Natural killer cell (primary cell): ENCODE data around the gene METTL8. TPM values are rescaled to one million over a fixed set of nuclear protein-coding genes. Genes with fewer than 3 reads are reported as not detected.
"Not testable (repeated sequence)": the region's sequence is repeated elsewhere in the genome, so short reads cannot be mapped to it uniquely, and the experiment has no call there.

Experiments used
- ATAC-seq, 3 donors: fragments of 150-1000 bp in 2 of 3; fragments of 200-7000 bp in 1 of 3; cut with Tn5 transposase; 1 replicate in 1 of 3; 2 replicates in 2 of 3; pipeline ENCODE4 v1.10.0; 2021; ENCODE audit warnings: mild to moderate bottlenecking in 2 of 3, moderate library complexity in 2 of 3
- DNase-seq, 2 donors: peaks; one replicate each; pipeline versions ENCODE4 v3.0.0 to v3.0.0-alpha.2; 2013 to 2021; ENCODE audit warnings: mixed read lengths in 1 of 2
- H3K27ac ChIP-seq: one replicate; pipeline ENCODE4 v1.5.1; 2013; ENCODE audit warnings: mild to moderate bottlenecking, low read length
- H3K27me3 ChIP-seq: one replicate; pipeline ENCODE4 v1.6.1; 2013; ENCODE audit warnings: low read length; ENCODE audit not compliant: control insufficient read depth, insufficient read depth
- H3K36me3 ChIP-seq: one replicate; pipeline ENCODE4 v1.6.1; 2013; ENCODE audit warnings: low read length; ENCODE audit not compliant: control insufficient read depth, insufficient read depth
- H3K4me1 ChIP-seq: one replicate; pipeline ENCODE4 v1.6.1; 2013; ENCODE audit warnings: low read length; ENCODE audit not compliant: control insufficient read depth, insufficient read depth
- H3K4me3 ChIP-seq: one replicate; pipeline ENCODE4 v1.5.1; 2013; ENCODE audit warnings: low read length
- H3K9me3 ChIP-seq: one replicate; pipeline ENCODE4 v1.6.1; 2013; ENCODE audit warnings: low read length; ENCODE audit not compliant: control insufficient read depth, insufficient read depth
- H3K27ac Mint-ChIP-seq, 2 donors: one replicate each; pipeline ENCODE4 v1.8.0; 2022; ENCODE audit warnings: mild to moderate bottlenecking in 2 of 2, mixed read lengths in 2 of 2, moderate library complexity in 1 of 2
- H3K27me3 Mint-ChIP-seq, 2 donors: one replicate each; pipeline ENCODE4 v1.8.0; 2022; ENCODE audit warnings: low read depth in 2 of 2, mixed read lengths in 2 of 2
- H3K36me3 Mint-ChIP-seq: one replicate; pipeline ENCODE4 v1.8.0; 2022; ENCODE audit warnings: mixed read lengths
- H3K4me1 Mint-ChIP-seq, 2 donors: one replicate each; pipeline ENCODE4 v1.8.0; 2022; ENCODE audit warnings: mixed read lengths in 2 of 2
- H3K4me3 Mint-ChIP-seq: one replicate; pipeline ENCODE4 v1.8.0; 2022; ENCODE audit warnings: mild to moderate bottlenecking, moderate library complexity, mixed read lengths
- H3K9me3 Mint-ChIP-seq, 2 donors: one replicate each; pipeline ENCODE4 v1.8.0; 2022; ENCODE audit warnings: mixed read lengths in 2 of 2
- WGBS: methylation state at CpG from one replicate; pipeline ENCODE4 v1.1.7; 2013; ENCODE audit warnings: missing lambda C conversion rate; ENCODE audit not compliant: insufficient coverage; 5-methylcytosine and 5-hydroxymethylcytosine counted together
- intact Hi-C: fragments of 100-400 bp; cut with micrococcal nuclease; formaldehyde crosslinking; loops from one replicate; pipeline ENCODE4 v1.14.2; 2022
- total RNA-seq, 4 donors: library from RNA; stranded (reverse); fragments of 120-200 nt in 1 of 4; gene quantifications; one replicate each; pipeline versions ENCODE4 v1.2.3 to v1.2.4, GENCODE V29; 2013 to 2022
- TF ChIP-seq, protein P1 (sequence below): fragments of 200-600 bp; IDR thresholded peaks from one replicate; pipeline ENCODE4 v1.8.0; 2022; ENCODE audit warnings: antibody characterized with exemption

Gene METTL8
- total RNA-seq, 3 donors from 2014 or later (not counting 1 experiment from before 2014, with no cell fraction given), result 14.3 to 16.7 (median 15.2) TPM

DNA sequence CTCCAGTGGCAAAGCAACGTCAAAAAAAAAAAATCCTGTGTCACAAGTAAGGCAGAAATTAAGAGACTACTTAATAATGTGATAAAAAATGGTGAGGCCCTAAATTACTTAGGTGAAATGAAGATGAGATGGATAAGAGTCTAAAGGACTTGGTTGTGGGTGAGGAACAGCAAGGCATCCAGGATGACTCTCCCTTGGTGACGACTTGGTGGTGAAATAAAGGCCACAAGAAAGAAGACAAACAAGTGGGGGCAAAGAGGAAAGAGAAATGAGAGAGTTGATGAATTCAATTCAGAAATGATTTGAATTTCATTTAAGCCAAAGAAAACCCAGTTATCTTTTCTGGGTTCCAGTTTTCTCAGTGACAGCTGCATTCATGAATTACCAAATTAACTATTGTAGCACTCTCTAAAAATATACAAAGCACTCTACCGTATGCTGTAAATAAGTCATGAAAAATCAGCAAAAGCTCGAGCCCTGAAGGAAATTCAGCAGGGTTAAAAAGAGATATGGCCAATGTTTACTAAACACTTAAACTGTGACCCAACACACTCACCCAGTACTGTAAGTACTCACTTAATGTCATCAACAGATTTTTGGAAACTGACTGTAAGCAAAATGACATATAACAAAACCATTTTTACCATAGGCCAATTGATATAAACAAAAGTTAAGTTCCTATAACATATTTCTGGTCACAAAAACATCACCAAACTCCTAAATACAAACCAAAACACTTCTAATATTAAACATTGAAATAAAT is 1.4 kb downstream of the METTL8 start:
- H3K27ac ChIP-seq, result no peak overlapping the region

DNA sequence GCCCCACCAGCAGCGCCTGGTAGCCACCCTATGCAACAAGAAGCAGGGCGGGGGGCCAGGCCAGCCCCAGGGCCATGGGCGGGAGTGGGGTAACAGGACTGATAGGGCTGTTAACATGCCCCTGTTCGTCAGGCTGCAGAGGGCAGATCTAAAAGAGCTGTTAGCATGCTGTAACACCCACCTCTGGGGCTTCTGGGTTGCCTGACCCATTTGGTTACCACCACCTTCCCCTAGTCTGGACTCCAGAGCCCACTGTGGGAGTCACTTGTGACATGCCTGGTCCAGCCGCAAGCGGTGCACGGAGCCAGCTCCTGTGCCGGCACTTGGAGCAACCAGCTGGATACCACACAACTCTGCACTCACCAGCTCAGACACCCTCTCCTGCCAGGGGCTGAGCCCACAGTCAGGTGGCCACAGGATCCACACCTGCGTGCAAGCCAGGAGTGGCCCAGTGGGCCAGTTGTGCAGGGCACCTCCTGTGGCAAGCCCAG is 2.1 kb downstream of the METTL8 start:
- TF ChIP-seq, protein P1, sequence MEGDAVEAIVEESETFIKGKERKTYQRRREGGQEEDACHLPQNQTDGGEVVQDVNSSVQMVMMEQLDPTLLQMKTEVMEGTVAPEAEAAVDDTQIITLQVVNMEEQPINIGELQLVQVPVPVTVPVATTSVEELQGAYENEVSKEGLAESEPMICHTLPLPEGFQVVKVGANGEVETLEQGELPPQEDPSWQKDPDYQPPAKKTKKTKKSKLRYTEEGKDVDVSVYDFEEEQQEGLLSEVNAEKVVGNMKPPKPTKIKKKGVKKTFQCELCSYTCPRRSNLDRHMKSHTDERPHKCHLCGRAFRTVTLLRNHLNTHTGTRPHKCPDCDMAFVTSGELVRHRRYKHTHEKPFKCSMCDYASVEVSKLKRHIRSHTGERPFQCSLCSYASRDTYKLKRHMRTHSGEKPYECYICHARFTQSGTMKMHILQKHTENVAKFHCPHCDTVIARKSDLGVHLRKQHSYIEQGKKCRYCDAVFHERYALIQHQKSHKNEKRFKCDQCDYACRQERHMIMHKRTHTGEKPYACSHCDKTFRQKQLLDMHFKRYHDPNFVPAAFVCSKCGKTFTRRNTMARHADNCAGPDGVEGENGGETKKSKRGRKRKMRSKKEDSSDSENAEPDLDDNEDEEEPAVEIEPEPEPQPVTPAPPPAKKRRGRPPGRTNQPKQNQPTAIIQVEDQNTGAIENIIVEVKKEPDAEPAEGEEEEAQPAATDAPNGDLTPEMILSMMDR, result no peak
- Mint-ChIP-seq H3K36me3 (peaks cover 1% of the 10 kb centered on the region), H3K9me3 (no peaks in the 10 kb centered on the region), H3K4me3 (no peak overlapping the region), H3K4me1 (peaks cover 17 to 27% of the 10 kb centered on the region in 2 donors), H3K27me3 (no peaks in the 10 kb centered on the region), H3K27ac (no peak overlapping the region)
- Histone ChIP-seq H3K27ac (no peak overlapping the region), H3K4me1 (peaks cover 10% of the 10 kb centered on the region), H3K36me3 (peaks cover 5% of the 10 kb centered on the region), H3K27me3 (no peaks in the 10 kb centered on the region), H3K4me3 (no peak overlapping the region), H3K9me3 (no peaks in the 10 kb centered on the region)
- WGBS, result 95% methylated on average over 9 of the region's 9 CpGs
- DNase-seq, result no peak
- no peak for ATAC-seq
- intact Hi-C loops, result no loop called here

More for the DNA sequence above, 1.4 kb downstream of the METTL8 start:
- H3K4me3 Mint-ChIP-seq, result peak overlapping the region; percentile 94
- no peaks in the 10 kb centered on the region for H3K9me3 Mint-ChIP-seq
- ATAC-seq, result no peak
- no peak for DNase-seq
- peaks cover 8% of the 10 kb centered on the region for H3K36me3 Mint-ChIP-seq
- H3K36me3 ChIP-seq, result peaks cover 11% of the 10 kb centered on the region
- no peak overlapping the region for H3K4me3 ChIP-seq
- no peaks in the 10 kb centered on the region for H3K27me3 Mint-ChIP-seq
- H3K9me3 ChIP-seq, result no peaks in the 10 kb centered on the region
- peaks cover 10% of the 10 kb centered on the region for H3K4me1 ChIP-seq
- H3K4me1 Mint-ChIP-seq, result peaks cover 18 to 27% of the 10 kb centered on the region in 2 donors
- WGBS, result 76% methylated on average over 4 of the region's 4 CpGs
- no peaks in the 10 kb centered on the region for H3K27me3 ChIP-seq
- TF ChIP-seq, protein P1, result no peak
- intact Hi-C loops, result no loop called here
- peak overlapping the region; percentile 88 to 91 for H3K27ac Mint-ChIP-seq

DNA sequence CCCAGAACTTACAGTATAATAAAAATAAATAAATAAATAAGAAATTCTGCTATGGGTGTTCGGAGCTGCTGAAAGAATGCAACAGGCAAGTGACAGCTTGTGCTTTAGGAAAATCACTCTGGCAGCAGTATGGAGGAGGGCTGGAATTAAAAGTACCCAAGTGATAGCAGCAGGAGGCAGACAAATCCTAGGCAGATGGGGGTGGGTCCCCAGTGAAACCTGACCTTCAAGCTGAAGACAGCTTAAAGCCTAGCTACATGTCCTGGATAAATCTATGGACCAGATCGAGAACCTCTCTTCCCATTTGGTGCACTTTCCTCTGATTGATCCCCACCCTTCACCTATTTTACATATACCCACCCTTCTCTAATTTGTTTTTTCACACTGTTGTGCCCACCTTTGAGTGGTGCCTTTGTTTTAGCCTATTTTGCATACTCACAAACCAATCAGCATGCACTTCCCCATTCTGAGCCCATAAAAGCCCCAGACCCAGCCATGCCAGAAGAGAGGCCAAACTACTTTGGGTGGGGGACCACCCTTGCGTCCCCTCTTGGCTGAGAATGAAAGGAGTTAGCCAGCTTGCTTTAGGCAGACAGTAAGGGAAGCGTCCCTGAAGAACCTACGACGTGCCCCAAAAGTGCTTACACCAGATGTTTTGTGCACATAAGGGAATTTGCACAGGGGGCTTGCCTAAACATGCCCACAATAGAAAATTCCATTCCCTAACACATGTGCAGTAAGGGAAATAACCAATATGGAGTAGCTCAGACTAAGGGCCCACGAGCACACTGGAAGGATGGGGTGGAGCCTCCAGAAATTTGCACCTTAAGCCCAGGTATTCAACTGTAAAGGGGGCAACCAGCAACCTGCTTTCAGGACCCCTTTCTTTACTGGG is 3.0 kb downstream of the METTL8 start:
- TF ChIP-seq, protein P1, result no peak
- H3K27ac ChIP-seq, result no peak overlapping the region
- DNase-seq (no peak), ATAC-seq (no peak)
- 99% methylated on average over 7 of the region's 7 CpGs for WGBS
- Mint-ChIP-seq H3K4me3 (no peak overlapping the region), H3K9me3 (no peaks in the 10 kb centered on the region), H3K4me1 (peaks cover 17 to 26% of the 10 kb centered on the region in 2 donors), H3K27ac (no peak overlapping the region), H3K27me3 (no peaks in the 10 kb centered on the region), H3K36me3 (no peaks in the 10 kb centered on the region)
- intact Hi-C loops, result no loop called here
- H3K36me3 ChIP-seq, result no peaks in the 10 kb centered on the region
- H3K4me3 ChIP-seq, result no peak overlapping the region
- H3K9me3 ChIP-seq, result no peaks in the 10 kb centered on the region
- H3K27me3 ChIP-seq, result no peaks in the 10 kb centered on the region
- peaks cover 10% of the 10 kb centered on the region for H3K4me1 ChIP-seq

DNA sequence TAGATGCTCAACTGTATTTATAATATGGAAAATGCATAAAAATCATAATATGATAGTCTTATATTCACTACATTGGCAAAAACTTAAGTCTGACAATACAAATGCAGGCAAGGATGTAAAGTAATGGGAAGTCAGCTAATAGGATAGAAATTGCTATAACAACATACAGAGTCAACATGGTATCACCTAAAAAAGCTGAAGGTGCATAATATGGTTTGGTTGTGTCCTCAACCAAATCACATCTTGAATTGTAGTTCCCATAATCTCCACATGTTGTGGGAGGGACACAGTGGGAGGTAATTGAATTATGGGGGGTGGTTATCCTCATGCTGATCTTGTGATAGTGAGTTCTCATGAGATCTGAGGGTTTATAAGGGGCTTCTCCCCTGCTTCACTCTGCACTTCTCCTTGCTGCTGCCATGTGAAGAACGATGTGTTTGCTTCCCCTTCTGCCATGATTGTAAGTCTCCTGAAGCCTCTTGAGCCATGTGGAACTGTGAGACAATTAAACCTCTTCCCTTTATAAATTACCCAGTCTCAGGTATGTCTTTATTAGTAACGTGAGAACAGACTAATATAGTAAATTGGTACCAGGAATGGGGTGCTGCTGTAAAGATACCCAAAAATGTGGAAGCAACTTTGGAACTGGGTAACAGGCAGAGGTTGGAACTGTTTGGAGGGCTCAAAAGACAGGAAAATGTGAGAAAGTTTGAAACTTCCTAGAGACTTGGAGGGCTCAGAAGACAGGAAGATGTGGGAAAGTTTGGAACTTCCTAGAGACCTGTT is 10.9 kb downstream of the METTL8 start:
- H3K27me3 ChIP-seq, H3K27me3 Mint-ChIP-seq, H3K4me3 Mint-ChIP-seq, H3K27ac ChIP-seq, H3K9me3 Mint-ChIP-seq, H3K4me1 ChIP-seq, H3K4me3 ChIP-seq, H3K36me3 ChIP-seq, H3K36me3 Mint-ChIP-seq, ATAC-seq, H3K27ac Mint-ChIP-seq, intact Hi-C loops, DNase-seq: not testable (repeated sequence)
- H3K9me3 ChIP-seq, result peaks cover 15% of the 10 kb centered on the region
- WGBS, result 100% methylated on average over 2 of the region's 2 CpGs
- peaks cover 6 to 10% of the 10 kb centered on the region in 2 donors for H3K4me1 Mint-ChIP-seq
